WTC11 (cell line): ENCODE data around the gene GAB1. TPM values are rescaled to one million over a fixed set of nuclear protein-coding genes. Genes with fewer than 3 reads are reported as not detected.

Experiments
- ATAC-seq: fragments of 200-7000 bp; cut with Tn5 transposase; 2 replicates; pipeline ENCODE4 v1.10.0; 2021; ENCODE audit warnings: mild to moderate bottlenecking, moderate library complexity
- CTCF ChIA-PET: fragments of 300-600 bp; sonication (Branson Sonifier 250); formaldehyde crosslinking; loops from one replicate; lab custom pipeline; 2021; ENCODE audit warnings: antibody characterized with exemption; lab: Charles Lee
- POLR2A ChIA-PET: fragments of 350-600 bp; sonication (Branson Sonifier 250); formaldehyde crosslinking; loops from one replicate; lab custom pipeline; 2021; ENCODE audit warnings: antibody characterized with exemption; lab: Charles Lee
- DNase-seq: peaks from one replicate; pipeline ENCODE4 v3.0.0; 2021; ENCODE audit warnings: low spot score
- H3K27ac Mint-ChIP-seq: 2 replicates; pipeline ENCODE4 v1.8.0; 2021; ENCODE audit warnings: mixed read lengths
- H3K27me3 Mint-ChIP-seq: 2 replicates; pipeline ENCODE4 v1.8.0; 2021; ENCODE audit warnings: low read depth, mild to moderate bottlenecking, moderate library complexity, mixed read lengths
- H3K36me3 Mint-ChIP-seq: 2 replicates; pipeline ENCODE4 v1.8.0; 2021; ENCODE audit warnings: mixed read lengths
- H3K4me1 Mint-ChIP-seq: 2 replicates; pipeline ENCODE4 v1.8.0; 2022; ENCODE audit warnings: mixed read lengths
- H3K4me3 Mint-ChIP-seq: 2 replicates; pipeline ENCODE4 v1.8.0; 2021; ENCODE audit warnings: mild to moderate bottlenecking, moderate library complexity, mixed read lengths
- H3K9me3 Mint-ChIP-seq: 2 replicates; pipeline ENCODE4 v1.8.0; 2021; ENCODE audit warnings: mixed read lengths
- ATF1 ChIP-seq: sonication (generic); formaldehyde crosslinking; IDR thresholded peaks from 2 replicates; pipeline ENCODE4 v1.8.1; 2023; ENCODE audit warnings: mild to moderate bottlenecking, moderate library complexity, missing genetic modification reagents
- CBFB ChIP-seq: sonication (generic); formaldehyde crosslinking; IDR thresholded peaks from 2 replicates; pipeline ENCODE4 v1.8.1; 2022; ENCODE audit warnings: mild to moderate bottlenecking, low read depth, missing genetic modification reagents
- ELF4 ChIP-seq: sonication (generic); formaldehyde crosslinking; IDR thresholded peaks from 2 replicates; pipeline ENCODE4 v1.8.1; 2022; ENCODE audit warnings: low read depth, mild to moderate bottlenecking, moderate library complexity, missing genetic modification reagents
- EMX1 ChIP-seq: fragments of 250-450 bp; sonication (Bioruptor Pico); IDR thresholded peaks from 2 replicates; pipeline ENCODE4 v1.8.0; 2021; ENCODE audit warnings: mild to moderate bottlenecking
- ETV6 ChIP-seq: sonication (generic); formaldehyde crosslinking; IDR thresholded peaks from 2 replicates; pipeline ENCODE4 v1.8.1; 2022; ENCODE audit warnings: mild to moderate bottlenecking, missing genetic modification reagents
- FOXJ3 ChIP-seq: sonication (generic); formaldehyde crosslinking; IDR thresholded peaks from 2 replicates; pipeline ENCODE4 v1.9.0; 2021; ENCODE audit warnings: missing genetic modification reagents, mild to moderate bottlenecking, borderline replicate concordance
- GRHL2 ChIP-seq: fragments of 250-450 bp; sonication (Bioruptor Pico); IDR thresholded peaks from 2 replicates; pipeline ENCODE4 v1.8.0; 2022; ENCODE audit warnings: mild to moderate bottlenecking, moderate library complexity; ENCODE audit not compliant: insufficient replicate concordance, severe bottlenecking
- HMGA2 ChIP-seq: fragments of 250-450 bp; sonication (Bioruptor Pico); IDR thresholded peaks from 2 replicates; pipeline ENCODE4 v1.4.0; 2021; ENCODE audit warnings: mild to moderate bottlenecking, moderate library complexity
- JAZF1 ChIP-seq: fragments of 250-450 bp; sonication (Bioruptor Pico); IDR thresholded peaks from 2 replicates; pipeline ENCODE4 v1.9.0; 2021; ENCODE audit warnings: moderate library complexity, mild to moderate bottlenecking, inconsistent platforms
- KAT7 ChIP-seq: sonication (generic); formaldehyde crosslinking; IDR thresholded peaks from 2 replicates; pipeline ENCODE4 v1.8.1; 2023; ENCODE audit warnings: missing genetic modification reagents, mild to moderate bottlenecking, borderline replicate concordance
- NR1H2 ChIP-seq: sonication (generic); formaldehyde crosslinking; IDR thresholded peaks from 2 replicates; pipeline ENCODE4 v1.9.0; 2021; ENCODE audit warnings: mild to moderate bottlenecking, moderate library complexity, missing genetic modification reagents
- SP1 ChIP-seq: sonication (generic); formaldehyde crosslinking; conservative IDR thresholded peaks from 2 replicates; pipeline ENCODE4 v1.8.1; 2022; ENCODE audit warnings: missing genetic modification reagents
- TP53 ChIP-seq: sonication (generic); formaldehyde crosslinking; IDR thresholded peaks from 2 replicates; pipeline ENCODE4 v1.8.1; 2023; ENCODE audit warnings: mild to moderate bottlenecking, missing genetic modification reagents
- ZNF232 ChIP-seq: sonication (generic); formaldehyde crosslinking; IDR thresholded peaks from 2 replicates; pipeline ENCODE4 v1.8.0; 2022; ENCODE audit warnings: mild to moderate bottlenecking, missing genetic modification reagents
- ZNF423 ChIP-seq: fragments of 250-450 bp; sonication (Bioruptor Pico); IDR thresholded peaks from 2 replicates; pipeline ENCODE4 v2.1.2; 2022; ENCODE audit warnings: mild to moderate bottlenecking, moderate library complexity
- total RNA-seq: library from RNA; stranded (reverse); gene quantifications from 3 replicates; pipeline ENCODE4 v1.2.3, GENCODE V29; 2021
- TF ChIP-seq, protein P1 (sequence below): sonication (generic); formaldehyde crosslinking; IDR thresholded peaks from 2 replicates; pipeline ENCODE4 v1.8.1; 2023; ENCODE audit warnings: mild to moderate bottlenecking, moderate library complexity, missing genetic modification reagents
- TF ChIP-seq, protein P2 (sequence below): sonication (generic); formaldehyde crosslinking; IDR thresholded peaks from 2 replicates; pipeline ENCODE4 v1.8.1; 2023; ENCODE audit warnings: mild to moderate bottlenecking, missing genetic modification reagents
- TF ChIP-seq, protein P3 (sequence below): fragments of 250-450 bp; sonication (Bioruptor Pico); IDR thresholded peaks from 2 replicates; pipeline ENCODE4 v1.9.0; 2021; ENCODE audit warnings: mild to moderate bottlenecking, borderline replicate concordance
- TF ChIP-seq, protein P4 (sequence below): sonication (generic); formaldehyde crosslinking; conservative IDR thresholded peaks from 2 replicates; pipeline ENCODE4 v1.8.1; 2022; ENCODE audit warnings: mild to moderate bottlenecking, missing genetic modification reagents
- TF ChIP-seq, protein P5 (sequence below): sonication (generic); formaldehyde crosslinking; IDR thresholded peaks from 2 replicates; pipeline ENCODE4 v1.8.1; 2022; ENCODE audit warnings: low read depth, mild to moderate bottlenecking, moderate library complexity, missing genetic modification reagents, borderline replicate concordance
- TF ChIP-seq, protein P6 (sequence below): fragments of 250-450 bp; sonication (Bioruptor Pico); IDR thresholded peaks from 2 replicates; pipeline ENCODE4 v1.9.0; 2021; ENCODE audit warnings: mild to moderate bottlenecking
- TF ChIP-seq, protein P7 (sequence below): fragments of 250-450 bp; sonication (Bioruptor Pico); conservative IDR thresholded peaks from 2 replicates; pipeline ENCODE4 v1.9.0; 2021; ENCODE audit warnings: mild to moderate bottlenecking
- TF ChIP-seq, protein P8 (sequence below): sonication (generic); formaldehyde crosslinking; IDR thresholded peaks from 2 replicates; pipeline ENCODE4 v1.8.0; 2023; ENCODE audit warnings: missing genetic modification reagents

Gene GAB1
- total RNA-seq, 1 experiment from 2014 or later: 17.4 TPM

DNA sequence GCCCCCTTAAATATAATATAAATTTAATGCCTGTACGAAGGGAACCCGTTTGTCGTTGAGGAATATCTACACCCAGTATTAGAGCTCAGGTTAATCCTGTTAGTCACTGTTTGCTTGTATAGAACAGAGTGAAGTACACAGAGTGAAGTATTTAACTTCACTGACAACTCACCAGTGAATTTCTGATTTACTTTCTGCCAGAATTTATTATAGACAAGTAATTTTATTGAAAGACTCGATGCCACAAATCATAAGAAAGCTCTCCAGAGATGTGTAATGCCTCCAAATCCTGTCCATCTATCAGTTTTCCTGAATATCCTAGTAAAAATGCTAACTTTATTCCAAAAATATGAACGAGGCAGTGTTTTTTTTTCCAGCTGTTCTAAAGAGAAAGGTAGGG is 1.6 kb downstream of the GAB1 start (continued):
- TF ChIP-seq, protein P1, sequence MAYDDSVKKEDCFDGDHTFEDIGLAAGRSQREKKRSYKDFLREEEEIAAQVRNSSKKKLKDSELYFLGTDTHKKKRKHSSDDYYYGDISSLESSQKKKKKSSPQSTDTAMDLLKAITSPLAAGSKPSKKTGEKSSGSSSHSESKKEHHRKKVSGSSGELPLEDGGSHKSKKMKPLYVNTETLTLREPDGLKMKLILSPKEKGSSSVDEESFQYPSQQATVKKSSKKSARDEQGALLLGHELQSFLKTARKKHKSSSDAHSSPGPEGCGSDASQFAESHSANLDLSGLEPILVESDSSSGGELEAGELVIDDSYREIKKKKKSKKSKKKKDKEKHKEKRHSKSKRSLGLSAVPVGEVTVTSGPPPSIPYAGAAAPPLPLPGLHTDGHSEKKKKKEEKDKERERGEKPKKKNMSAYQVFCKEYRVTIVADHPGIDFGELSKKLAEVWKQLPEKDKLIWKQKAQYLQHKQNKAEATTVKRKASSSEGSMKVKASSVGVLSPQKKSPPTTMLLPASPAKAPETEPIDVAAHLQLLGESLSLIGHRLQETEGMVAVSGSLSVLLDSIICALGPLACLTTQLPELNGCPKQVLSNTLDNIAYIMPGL: no peak
- no peak for TF ChIP-seq ELF4
- TF ChIP-seq, protein P2, sequence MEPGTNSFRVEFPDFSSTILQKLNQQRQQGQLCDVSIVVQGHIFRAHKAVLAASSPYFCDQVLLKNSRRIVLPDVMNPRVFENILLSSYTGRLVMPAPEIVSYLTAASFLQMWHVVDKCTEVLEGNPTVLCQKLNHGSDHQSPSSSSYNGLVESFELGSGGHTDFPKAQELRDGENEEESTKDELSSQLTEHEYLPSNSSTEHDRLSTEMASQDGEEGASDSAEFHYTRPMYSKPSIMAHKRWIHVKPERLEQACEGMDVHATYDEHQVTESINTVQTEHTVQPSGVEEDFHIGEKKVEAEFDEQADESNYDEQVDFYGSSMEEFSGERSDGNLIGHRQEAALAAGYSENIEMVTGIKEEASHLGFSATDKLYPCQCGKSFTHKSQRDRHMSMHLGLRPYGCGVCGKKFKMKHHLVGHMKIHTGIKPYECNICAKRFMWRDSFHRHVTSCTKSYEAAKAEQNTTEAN (CRISPR knock-in tag): no peak
- no peak for TF ChIP-seq SP1 (CRISPR knock-in tag)
- no peak for TF ChIP-seq EMX1 (CRISPR knock-in tag)

DNA sequence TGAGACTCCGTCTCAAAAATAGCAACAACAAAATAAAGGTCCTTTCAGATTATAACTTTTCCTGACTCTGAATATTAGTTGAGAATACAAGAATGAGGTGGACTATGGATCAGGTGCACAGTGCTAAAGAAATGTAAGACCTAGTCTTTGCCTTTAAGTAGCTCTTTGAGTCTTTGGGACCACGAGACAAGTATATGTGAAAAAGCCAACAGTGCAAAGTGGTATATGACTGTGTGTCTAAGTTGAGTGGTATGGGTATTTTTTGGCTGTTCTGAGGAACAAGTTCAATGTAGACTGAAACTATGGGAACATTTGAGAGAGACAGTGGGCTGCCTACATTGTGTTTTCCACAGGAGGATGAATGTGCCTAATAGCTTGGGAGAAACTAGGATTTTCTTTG is 2.8 kb downstream of the GAB1 start:
- no peak overlapping the region for H3K27ac Mint-ChIP-seq

More for the DNA sequence above, 2.8 kb downstream of the GAB1 start:
- H3K36me3 Mint-ChIP-seq: no peaks in the 10 kb centered on the region
- ATAC-seq: no peak
- TF ChIP-seq HMGA2: no peak
- TF ChIP-seq ZNF423 (CRISPR knock-in tag): no peak
- no peak for TF ChIP-seq KAT7 (CRISPR knock-in tag)
- no peak for TF ChIP-seq FOXJ3
- TF ChIP-seq, protein P3, sequence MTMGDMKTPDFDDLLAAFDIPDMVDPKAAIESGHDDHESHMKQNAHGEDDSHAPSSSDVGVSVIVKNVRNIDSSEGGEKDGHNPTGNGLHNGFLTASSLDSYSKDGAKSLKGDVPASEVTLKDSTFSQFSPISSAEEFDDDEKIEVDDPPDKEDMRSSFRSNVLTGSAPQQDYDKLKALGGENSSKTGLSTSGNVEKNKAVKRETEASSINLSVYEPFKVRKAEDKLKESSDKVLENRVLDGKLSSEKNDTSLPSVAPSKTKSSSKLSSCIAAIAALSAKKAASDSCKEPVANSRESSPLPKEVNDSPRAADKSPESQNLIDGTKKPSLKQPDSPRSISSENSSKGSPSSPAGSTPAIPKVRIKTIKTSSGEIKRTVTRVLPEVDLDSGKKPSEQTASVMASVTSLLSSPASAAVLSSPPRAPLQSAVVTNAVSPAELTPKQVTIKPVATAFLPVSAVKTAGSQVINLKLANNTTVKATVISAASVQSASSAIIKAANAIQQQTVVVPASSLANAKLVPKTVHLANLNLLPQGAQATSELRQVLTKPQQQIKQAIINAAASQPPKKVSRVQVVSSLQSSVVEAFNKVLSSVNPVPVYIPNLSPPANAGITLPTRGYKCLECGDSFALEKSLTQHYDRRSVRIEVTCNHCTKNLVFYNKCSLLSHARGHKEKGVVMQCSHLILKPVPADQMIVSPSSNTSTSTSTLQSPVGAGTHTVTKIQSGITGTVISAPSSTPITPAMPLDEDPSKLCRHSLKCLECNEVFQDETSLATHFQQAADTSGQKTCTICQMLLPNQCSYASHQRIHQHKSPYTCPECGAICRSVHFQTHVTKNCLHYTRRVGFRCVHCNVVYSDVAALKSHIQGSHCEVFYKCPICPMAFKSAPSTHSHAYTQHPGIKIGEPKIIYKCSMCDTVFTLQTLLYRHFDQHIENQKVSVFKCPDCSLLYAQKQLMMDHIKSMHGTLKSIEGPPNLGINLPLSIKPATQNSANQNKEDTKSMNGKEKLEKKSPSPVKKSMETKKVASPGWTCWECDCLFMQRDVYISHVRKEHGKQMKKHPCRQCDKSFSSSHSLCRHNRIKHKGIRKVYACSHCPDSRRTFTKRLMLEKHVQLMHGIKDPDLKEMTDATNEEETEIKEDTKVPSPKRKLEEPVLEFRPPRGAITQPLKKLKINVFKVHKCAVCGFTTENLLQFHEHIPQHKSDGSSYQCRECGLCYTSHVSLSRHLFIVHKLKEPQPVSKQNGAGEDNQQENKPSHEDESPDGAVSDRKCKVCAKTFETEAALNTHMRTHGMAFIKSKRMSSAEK (CRISPR knock-in tag): no peak
- no peak for TF ChIP-seq ATF1 (CRISPR knock-in tag)
- no peak for TF ChIP-seq NR1H2
- no peak for TF ChIP-seq GRHL2 (CRISPR knock-in tag)
- no peak for TF ChIP-seq JAZF1 (CRISPR knock-in tag)
- no peak for TF ChIP-seq CBFB (CRISPR knock-in tag)
- TF ChIP-seq, protein P2 (CRISPR knock-in tag): no peak
- no peak for TF ChIP-seq SP1 (CRISPR knock-in tag)
- TF ChIP-seq, protein P4, sequence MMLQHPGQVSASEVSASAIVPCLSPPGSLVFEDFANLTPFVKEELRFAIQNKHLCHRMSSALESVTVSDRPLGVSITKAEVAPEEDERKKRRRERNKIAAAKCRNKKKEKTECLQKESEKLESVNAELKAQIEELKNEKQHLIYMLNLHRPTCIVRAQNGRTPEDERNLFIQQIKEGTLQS (CRISPR knock-in tag): no peak
- TF ChIP-seq, protein P5, sequence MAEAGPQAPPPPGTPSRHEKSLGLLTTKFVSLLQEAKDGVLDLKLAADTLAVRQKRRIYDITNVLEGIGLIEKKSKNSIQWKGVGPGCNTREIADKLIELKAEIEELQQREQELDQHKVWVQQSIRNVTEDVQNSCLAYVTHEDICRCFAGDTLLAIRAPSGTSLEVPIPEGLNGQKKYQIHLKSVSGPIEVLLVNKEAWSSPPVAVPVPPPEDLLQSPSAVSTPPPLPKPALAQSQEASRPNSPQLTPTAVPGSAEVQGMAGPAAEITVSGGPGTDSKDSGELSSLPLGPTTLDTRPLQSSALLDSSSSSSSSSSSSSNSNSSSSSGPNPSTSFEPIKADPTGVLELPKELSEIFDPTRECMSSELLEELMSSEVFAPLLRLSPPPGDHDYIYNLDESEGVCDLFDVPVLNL (CRISPR knock-in tag): no peak
- no peak for TF ChIP-seq TP53
- TF ChIP-seq, protein P6, sequence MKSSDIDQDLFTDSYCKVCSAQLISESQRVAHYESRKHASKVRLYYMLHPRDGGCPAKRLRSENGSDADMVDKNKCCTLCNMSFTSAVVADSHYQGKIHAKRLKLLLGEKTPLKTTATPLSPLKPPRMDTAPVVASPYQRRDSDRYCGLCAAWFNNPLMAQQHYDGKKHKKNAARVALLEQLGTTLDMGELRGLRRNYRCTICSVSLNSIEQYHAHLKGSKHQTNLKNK (CRISPR knock-in tag): no peak
- TF ChIP-seq ETV6 (CRISPR knock-in tag): no peak
- no peak for TF ChIP-seq ZNF232 (CRISPR knock-in tag)
- TF ChIP-seq, protein P7, sequence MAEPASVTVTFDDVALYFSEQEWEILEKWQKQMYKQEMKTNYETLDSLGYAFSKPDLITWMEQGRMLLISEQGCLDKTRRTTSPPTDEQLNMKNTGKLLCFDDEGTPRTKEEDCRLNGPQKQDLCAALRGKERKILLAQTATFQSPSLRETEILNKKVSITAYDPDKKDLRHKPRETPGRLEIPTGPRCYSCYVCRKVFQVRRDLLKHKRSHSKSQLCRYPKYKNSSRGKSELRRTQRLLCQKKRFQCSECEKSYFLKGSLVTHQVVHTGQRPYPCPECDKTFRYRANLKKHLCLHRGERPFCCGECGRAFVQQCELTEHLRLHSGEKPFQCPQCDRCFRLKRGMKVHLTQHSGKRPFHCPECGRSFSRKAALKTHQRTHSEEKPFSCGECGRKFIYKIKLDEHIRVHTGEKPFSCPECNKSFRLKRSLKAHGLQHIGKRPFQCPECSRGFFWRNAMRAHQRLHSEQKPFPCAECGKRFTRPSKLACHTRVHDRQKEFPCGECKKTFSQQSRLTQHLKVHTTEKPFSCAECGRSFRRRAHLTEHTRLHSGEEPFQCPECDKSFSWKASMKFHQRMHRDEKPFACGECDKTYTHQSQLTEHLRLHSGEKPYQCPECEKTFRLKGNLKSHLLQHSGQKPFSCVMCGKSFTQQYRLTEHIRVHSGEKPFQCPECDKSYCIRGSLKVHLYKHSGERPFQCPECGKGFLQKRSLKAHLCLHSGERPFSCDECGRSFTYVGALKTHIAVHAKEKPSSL (CRISPR knock-in tag): no peak
- TF ChIP-seq, protein P8, sequence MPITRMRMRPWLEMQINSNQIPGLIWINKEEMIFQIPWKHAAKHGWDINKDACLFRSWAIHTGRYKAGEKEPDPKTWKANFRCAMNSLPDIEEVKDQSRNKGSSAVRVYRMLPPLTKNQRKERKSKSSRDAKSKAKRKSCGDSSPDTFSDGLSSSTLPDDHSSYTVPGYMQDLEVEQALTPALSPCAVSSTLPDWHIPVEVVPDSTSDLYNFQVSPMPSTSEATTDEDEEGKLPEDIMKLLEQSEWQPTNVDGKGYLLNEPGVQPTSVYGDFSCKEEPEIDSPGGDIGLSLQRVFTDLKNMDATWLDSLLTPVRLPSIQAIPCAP (CRISPR knock-in tag): no peak
- TF ChIP-seq, all 79 proteins: peak for 0
- ChIA-PET CTCF (no interaction called here), POLR2A (no interaction called here)
- no peak for DNase-seq
- Mint-ChIP-seq H3K4me3 (no peak overlapping the region), H3K9me3 (no peaks in the 10 kb centered on the region), H3K27me3 (no peaks in the 10 kb centered on the region; the same call in 1 of the 2 replicates), H3K4me1 (peaks cover 39% of the 10 kb centered on the region)
